Coronary artery (tissue), 2 donors: ENCODE measurements around the gene FAM168A.

Source experiments
- DNase-seq: peaks from one replicate; pipeline ENCODE4 v3.0.0-alpha.2; 2017; ENCODE audit warnings: low spot score
- H3K27ac ChIP-seq, 2 donors: fragments of 200-600 bp; sonication (generic); one replicate each; pipeline ENCODE4 v1.5.1; 2016 to 2019
- H3K4me3 ChIP-seq: fragments of 200-600 bp; sonication (generic); 2 replicates; pipeline ENCODE4 v1.5.1; 2016; ENCODE audit warnings: mild to moderate bottlenecking, moderate library complexity
- CTCF ChIP-seq: fragments of 200-600 bp; sonication (generic); IDR thresholded peaks from one replicate; pipeline ENCODE4 v1.5.1; 2019; ENCODE audit warnings: antibody characterized with exemption

FAM168A gene

GRCh38 chr11:73623686-73624085 is 25.8 kb upstream of the FAM168A start:
- Histone ChIP-seq H3K4me3 (no peak overlapping the region), H3K27ac (peak overlapping the region in 1 of 2 donors; percentile 68)

GRCh38 chr11:73622926-73623593 is 25.1 kb upstream of the FAM168A start:
- TF ChIP-seq CTCF: no peak
- peak overlapping the region in 1 of 2 donors; percentile 68 for H3K27ac ChIP-seq
- H3K4me3 ChIP-seq: no peak overlapping the region
- no peak for DNase-seq

More at GRCh38 chr11:73623686-73624085, 25.8 kb upstream of the FAM168A start:
- no peak for TF ChIP-seq CTCF
- no peak for DNase-seq

GRCh38 chr11:73614591-73614990 is 16.7 kb upstream of the FAM168A start:
- TF ChIP-seq CTCF: no peak
- no peak overlapping the region for H3K4me3 ChIP-seq
- DNase-seq: no peak

GRCh38 chr11:73612601-73613140 is 14.8 kb upstream of the FAM168A start:
- no peak for TF ChIP-seq CTCF
- H3K4me3 ChIP-seq: no peak overlapping the region
- no peak for DNase-seq
- no peak overlapping the region for H3K27ac ChIP-seq

More at GRCh38 chr11:73614591-73614990, 16.7 kb upstream of the FAM168A start:
- H3K27ac ChIP-seq: no peak overlapping the region

GRCh38 chr11:73598719-73599379 is 937 bp upstream of the FAM168A start:
- Histone ChIP-seq H3K27ac (peak overlapping the region; percentile 74 to 83), H3K4me3 (peak overlapping the region; percentile 94)
- TF ChIP-seq CTCF: no peak
- DNase-seq: no peak

- H3K4me3 ChIP-seq: peak overlapping the region; percentile 94
- H3K27ac ChIP-seq: peak overlapping the region; percentile 74 to 83
- DNase-seq: no peak
- no peak for TF ChIP-seq CTCF
These were observed 466 bp downstream of the FAM168A start for GRCh38 chr11:73597336-73597955.
